ENCODE results near the gene DDX24. TPM values are rescaled to one million over a fixed set of nuclear protein-coding genes. Genes with fewer than 3 reads are reported as not detected.

DDX24 gene
- total RNA-seq, 1 experiment from 2014 or later = 174 TPM

GRCh38 chr14:94127330-94127729 lies 46.3 kb upstream of the DDX24 start:
- POLR2A ChIA-PET = no interaction called here
- Mint-ChIP-seq H3K27ac (no peak overlapping the region; the same call in 1 of the 2 replicates), H3K9me3 (no peaks in the 10 kb centered on the region), H3K36me3 (no peaks in the 10 kb centered on the region), H3K4me3 (no peak overlapping the region), H3K4me1 (peaks cover 11% of the 10 kb centered on the region), H3K27me3 (ENCODE audit: low read depth) (peaks cover 8% of the 10 kb centered on the region)
- TF ChIP-seq E2F4 (CRISPR knock-in tag; IDR thresholded peaks at IDR 0.05; ENCODE audit: borderline replicate concordance, low read depth) = no peak
- ATAC-seq (no peak), DNase-seq (ENCODE audit: low spot score) (no peak)
- CTCF ChIA-PET = interaction anchor here (1.2 kb wide), 1 partner anchor 10 kb away, joined by 6 read pairs; no protein-coding TSS in a partner anchor

GRCh38 chr14:94126800-94127199 lies 45.8 kb upstream of the DDX24 start:
- TF ChIP-seq NFE2L1 (CRISPR knock-in tag; IDR thresholded peaks at IDR 0.05) = no peak
- no peak for TF ChIP-seq SMAD4 (CRISPR knock-in tag; IDR thresholded peaks at IDR 0.05)
- DNase-seq (ENCODE audit: low spot score) (no peak), ATAC-seq (no peak)
- ChIA-PET CTCF (no interaction called here), POLR2A (no interaction called here)
- H3K4me1 Mint-ChIP-seq = peaks cover 11% of the 10 kb centered on the region
- peaks cover 8% of the 10 kb centered on the region for H3K27me3 Mint-ChIP-seq (ENCODE audit: low read depth)
- no peaks in the 10 kb centered on the region for H3K36me3 Mint-ChIP-seq
- H3K27ac Mint-ChIP-seq = no peak overlapping the region
- H3K9me3 Mint-ChIP-seq = no peaks in the 10 kb centered on the region
- no peak overlapping the region for H3K4me3 Mint-ChIP-seq

- no peaks in the 10 kb centered on the region for H3K36me3 Mint-ChIP-seq
- no peak overlapping the region for H3K4me3 Mint-ChIP-seq
- DNase-seq (ENCODE audit: low spot score) = no peak
- no peak for ATAC-seq
- H3K27ac Mint-ChIP-seq = no peak overlapping the region
- POLR2A ChIA-PET = no interaction called here
- peaks cover 8% of the 10 kb centered on the region for H3K27me3 Mint-ChIP-seq (ENCODE audit: low read depth)
- H3K9me3 Mint-ChIP-seq = no peaks in the 10 kb centered on the region
- CTCF ChIA-PET = no interaction called here
- H3K4me1 Mint-ChIP-seq = peaks cover 11% of the 10 kb centered on the region
- TF ChIP-seq OVOL2 (CRISPR knock-in tag; IDR thresholded peaks at IDR 0.05; ENCODE audit: borderline replicate concordance) = no peak
- TF ChIP-seq IRF1 (CRISPR knock-in tag; IDR thresholded peaks at IDR 0.05) = no peak
- no peak for TF ChIP-seq USF1 (CRISPR knock-in tag; IDR thresholded peaks at IDR 0.05)
- TF ChIP-seq SMAD3 (CRISPR knock-in tag; IDR thresholded peaks at IDR 0.05; ENCODE audit: borderline replicate concordance) = no peak
- no peak for TF ChIP-seq NFYB (CRISPR knock-in tag; conservative IDR thresholded peaks at IDR 0.05; ENCODE audit: low read depth)
- no peak for TF ChIP-seq ZNF532 (CRISPR knock-in tag; IDR thresholded peaks at IDR 0.05; ENCODE audit: borderline replicate concordance)
- no peak for TF ChIP-seq PREB (CRISPR knock-in tag; IDR thresholded peaks at IDR 0.05; ENCODE audit: borderline replicate concordance)
- TF ChIP-seq ARID4B (CRISPR knock-in tag; IDR thresholded peaks at IDR 0.05; ENCODE audit: borderline replicate concordance) = no peak
- TF ChIP-seq MLX (CRISPR knock-in tag; IDR thresholded peaks at IDR 0.05) = no peak
- no peak for TF ChIP-seq AFF4 (CRISPR knock-in tag; IDR thresholded peaks at IDR 0.05; ENCODE audit: borderline replicate concordance)
- TF ChIP-seq ZNF121 (CRISPR knock-in tag; IDR thresholded peaks at IDR 0.05) = no peak
These were observed 45.3 kb upstream of the DDX24 start for GRCh38 chr14:94126419-94126677.

Data from WTC11 (cell line).